ENCODE measurements around the gene SPTBN5.

Gene SPTBN5

DNA sequence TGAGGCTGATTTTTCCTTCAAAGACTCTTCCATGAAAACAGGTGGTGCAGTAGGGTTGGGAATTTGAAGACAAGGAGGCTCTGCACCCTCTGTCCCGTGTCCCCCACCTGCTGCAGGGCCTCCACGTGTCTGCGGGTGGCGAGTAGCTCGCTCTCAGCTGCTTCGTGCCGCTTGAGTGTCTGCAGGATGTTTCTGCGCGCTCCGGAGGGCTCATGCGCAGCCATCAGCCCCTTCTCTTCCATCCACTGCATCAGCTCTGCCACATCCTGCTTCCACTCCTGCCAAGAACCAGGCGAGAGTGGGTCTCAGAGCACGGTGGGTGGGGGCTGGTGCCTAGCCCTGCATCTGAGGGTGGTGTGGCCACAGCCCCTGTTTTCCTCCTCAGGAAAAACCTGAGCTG lies 17.8 kb downstream of the SPTBN5 start:
- Histone ChIP-seq H3K9ac (ENCODE audit: insufficient read length) (no peak overlapping the region), H3K27ac (no peak overlapping the region), H3K4me3 (no peak overlapping the region), H3K36me3 (ENCODE audit: insufficient read depth, low read length) (no peaks in the 10 kb centered on the region), H3K9me3 (ENCODE audit: low read depth, low read length) (no peaks in the 10 kb centered on the region)
- DNase-seq (ENCODE audit: low read depth, low spot score): no peak
- TF ChIP-seq POLR2AphosphoS5 (IDR thresholded peaks at IDR 0.05; ENCODE audit: borderline replicate concordance, low read depth, low read length) (no peak), FOXP2 (optimal IDR thresholded peaks at IDR 0.05; ENCODE audit: control extremely low read depth, extremely low read length, insufficient read depth) (no peak), EZH2 (IDR thresholded peaks at IDR 0.05) (no peak)

DNA sequence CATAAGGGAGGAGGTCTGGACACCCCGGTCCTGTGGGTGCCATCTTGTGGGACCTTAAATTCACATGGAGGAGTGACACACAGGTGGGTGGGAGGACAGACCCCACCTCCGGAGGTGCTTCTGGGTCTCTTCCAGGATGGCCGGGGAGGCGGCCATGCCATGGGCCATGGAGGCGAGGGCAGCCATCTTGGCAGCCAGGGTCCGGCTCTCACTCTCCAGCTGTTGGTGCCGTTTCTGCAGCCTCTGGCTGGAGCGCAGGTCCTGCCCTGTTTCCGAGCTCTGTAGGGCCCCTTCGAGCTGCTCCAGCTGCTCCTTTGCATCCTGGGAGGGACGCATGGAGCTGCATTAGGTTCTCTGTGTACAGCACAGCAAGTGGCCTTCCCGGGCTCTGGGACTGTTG lies 19.1 kb downstream of the SPTBN5 start:
- Histone ChIP-seq H3K27ac (no peak overlapping the region), H3K36me3 (ENCODE audit: insufficient read depth, low read length) (no peaks in the 10 kb centered on the region), H3K4me3 (no peak overlapping the region), H3K9ac (ENCODE audit: insufficient read length) (no peak overlapping the region), H3K9me3 (ENCODE audit: low read depth, low read length) (no peaks in the 10 kb centered on the region)
- TF ChIP-seq EZH2 (IDR thresholded peaks at IDR 0.05) (no peak), POLR2AphosphoS5 (IDR thresholded peaks at IDR 0.05; ENCODE audit: borderline replicate concordance, low read depth, low read length) (no peak), FOXP2 (optimal IDR thresholded peaks at IDR 0.05; ENCODE audit: control extremely low read depth, extremely low read length, insufficient read depth) (no peak)
- DNase-seq (ENCODE audit: low read depth, low spot score): no peak

DNA sequence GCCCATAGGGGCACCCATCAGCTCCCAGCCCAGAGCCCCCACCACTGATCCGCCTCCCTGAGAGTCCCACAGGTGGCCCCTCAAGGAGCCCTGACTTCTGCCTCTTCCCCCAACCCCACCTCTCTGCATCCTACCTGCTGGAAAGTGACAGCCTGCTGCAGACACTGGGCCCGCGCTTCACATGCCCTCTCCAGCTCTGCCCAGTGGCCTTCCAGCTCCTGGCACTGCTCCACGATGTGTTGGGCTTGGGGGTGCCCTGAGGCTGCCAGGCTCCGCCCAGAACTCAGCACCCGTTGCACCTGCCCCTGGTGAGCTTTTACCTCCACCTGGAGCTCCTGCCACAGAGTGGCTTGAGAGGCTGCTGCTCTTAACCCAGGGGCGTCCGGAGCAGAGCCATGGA lies 20.1 kb downstream of the SPTBN5 start:
- TF ChIP-seq EZH2 (IDR thresholded peaks at IDR 0.05) (no peak), POLR2AphosphoS5 (IDR thresholded peaks at IDR 0.05; ENCODE audit: borderline replicate concordance, low read depth, low read length) (no peak), FOXP2 (optimal IDR thresholded peaks at IDR 0.05; ENCODE audit: control extremely low read depth, extremely low read length, insufficient read depth) (no peak)
- H3K9ac ChIP-seq (ENCODE audit: insufficient read length): no peak overlapping the region
- no peak for DNase-seq (ENCODE audit: low read depth, low spot score)

GRCh38 chr15:41872166-41872747 lies 21.6 kb downstream of the SPTBN5 start:
- H3K9ac ChIP-seq (ENCODE audit: insufficient read length): no peak overlapping the region
- no peak overlapping the region for H3K27ac ChIP-seq
- no peak overlapping the region for H3K4me3 ChIP-seq
- DNase-seq (ENCODE audit: low read depth, low spot score): no peak
- no peak for TF ChIP-seq FOXP2 (optimal IDR thresholded peaks at IDR 0.05; ENCODE audit: control extremely low read depth, extremely low read length, insufficient read depth)
- no peak for TF ChIP-seq POLR2AphosphoS5 (IDR thresholded peaks at IDR 0.05; ENCODE audit: borderline replicate concordance, low read depth, low read length)
- TF ChIP-seq EZH2 (IDR thresholded peaks at IDR 0.05): no peak
- no peaks in the 10 kb centered on the region for H3K36me3 ChIP-seq (ENCODE audit: insufficient read depth, low read length)
- H3K9me3 ChIP-seq (ENCODE audit: low read depth, low read length): no peaks in the 10 kb centered on the region

More for the DNA sequence above, 20.1 kb downstream of the SPTBN5 start:
- H3K4me3 ChIP-seq: no peak overlapping the region
- H3K27ac ChIP-seq: no peak overlapping the region
- H3K36me3 ChIP-seq (ENCODE audit: insufficient read depth, low read length): no peaks in the 10 kb centered on the region
- no peaks in the 10 kb centered on the region for H3K9me3 ChIP-seq (ENCODE audit: low read depth, low read length)

DNA sequence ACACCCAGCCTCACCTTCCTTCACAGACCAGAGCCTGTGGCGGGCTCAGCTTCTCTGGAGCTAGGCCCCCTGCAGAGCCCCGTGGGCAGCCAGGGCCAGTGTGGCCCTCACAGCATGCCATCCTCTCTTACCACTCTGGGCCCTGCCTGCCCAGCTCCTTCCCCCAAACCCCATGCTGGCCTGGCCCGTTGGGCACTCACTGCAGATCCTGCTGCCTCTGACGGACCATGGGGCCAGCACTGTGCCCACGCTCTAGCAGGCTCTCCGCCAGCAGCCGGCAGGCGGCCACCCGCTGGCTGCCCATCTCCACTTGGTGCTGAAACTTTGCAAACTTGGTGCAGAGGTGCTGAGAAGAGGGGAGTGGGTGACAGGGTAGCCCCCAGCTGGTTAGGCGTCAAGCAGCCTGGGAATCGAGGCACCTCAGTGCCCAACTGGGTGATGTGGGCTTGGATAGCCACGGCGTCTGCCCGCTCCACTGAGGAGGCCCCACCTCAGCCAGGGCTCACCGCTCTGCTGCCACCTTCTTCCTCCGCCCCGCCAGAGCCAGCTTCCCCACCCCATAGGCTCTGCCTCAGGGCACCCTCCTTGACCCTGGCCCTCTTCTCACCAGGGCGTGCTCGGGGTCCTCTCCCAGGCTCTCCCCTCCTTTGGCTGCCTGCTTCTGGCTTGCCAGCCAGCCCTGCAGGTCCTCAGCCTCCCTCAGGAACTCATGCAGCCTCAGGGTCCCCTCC lies 22.5 kb downstream of the SPTBN5 start:
- DNase-seq (ENCODE audit: low read depth, low spot score): no peak
- no peak overlapping the region for H3K4me3 ChIP-seq
- no peak overlapping the region for H3K27ac ChIP-seq
- TF ChIP-seq FOXP2 (optimal IDR thresholded peaks at IDR 0.05; ENCODE audit: control extremely low read depth, extremely low read length, insufficient read depth): no peak
- TF ChIP-seq POLR2AphosphoS5 (IDR thresholded peaks at IDR 0.05; ENCODE audit: borderline replicate concordance, low read depth, low read length): no peak
- H3K9me3 ChIP-seq (ENCODE audit: low read depth, low read length): no peaks in the 10 kb centered on the region
- no peak overlapping the region for H3K9ac ChIP-seq (ENCODE audit: insufficient read length)
- H3K36me3 ChIP-seq (ENCODE audit: insufficient read depth, low read length): no peaks in the 10 kb centered on the region

GRCh38 chr15:41870689-41871081 lies 23.2 kb downstream of the SPTBN5 start:
- no peak overlapping the region for H3K4me3 ChIP-seq
- no peak overlapping the region for H3K27ac ChIP-seq
- TF ChIP-seq POLR2AphosphoS5 (IDR thresholded peaks at IDR 0.05; ENCODE audit: borderline replicate concordance, low read depth, low read length) (no peak), FOXP2 (optimal IDR thresholded peaks at IDR 0.05; ENCODE audit: control extremely low read depth, extremely low read length, insufficient read depth) (no peak), EZH2 (IDR thresholded peaks at IDR 0.05) (no peak)
- no peak overlapping the region for H3K9ac ChIP-seq (ENCODE audit: insufficient read length)
- H3K9me3 ChIP-seq (ENCODE audit: low read depth, low read length): no peaks in the 10 kb centered on the region
- no peaks in the 10 kb centered on the region for H3K36me3 ChIP-seq (ENCODE audit: insufficient read depth, low read length)
- no peak for DNase-seq (ENCODE audit: low read depth, low spot score)

DNA sequence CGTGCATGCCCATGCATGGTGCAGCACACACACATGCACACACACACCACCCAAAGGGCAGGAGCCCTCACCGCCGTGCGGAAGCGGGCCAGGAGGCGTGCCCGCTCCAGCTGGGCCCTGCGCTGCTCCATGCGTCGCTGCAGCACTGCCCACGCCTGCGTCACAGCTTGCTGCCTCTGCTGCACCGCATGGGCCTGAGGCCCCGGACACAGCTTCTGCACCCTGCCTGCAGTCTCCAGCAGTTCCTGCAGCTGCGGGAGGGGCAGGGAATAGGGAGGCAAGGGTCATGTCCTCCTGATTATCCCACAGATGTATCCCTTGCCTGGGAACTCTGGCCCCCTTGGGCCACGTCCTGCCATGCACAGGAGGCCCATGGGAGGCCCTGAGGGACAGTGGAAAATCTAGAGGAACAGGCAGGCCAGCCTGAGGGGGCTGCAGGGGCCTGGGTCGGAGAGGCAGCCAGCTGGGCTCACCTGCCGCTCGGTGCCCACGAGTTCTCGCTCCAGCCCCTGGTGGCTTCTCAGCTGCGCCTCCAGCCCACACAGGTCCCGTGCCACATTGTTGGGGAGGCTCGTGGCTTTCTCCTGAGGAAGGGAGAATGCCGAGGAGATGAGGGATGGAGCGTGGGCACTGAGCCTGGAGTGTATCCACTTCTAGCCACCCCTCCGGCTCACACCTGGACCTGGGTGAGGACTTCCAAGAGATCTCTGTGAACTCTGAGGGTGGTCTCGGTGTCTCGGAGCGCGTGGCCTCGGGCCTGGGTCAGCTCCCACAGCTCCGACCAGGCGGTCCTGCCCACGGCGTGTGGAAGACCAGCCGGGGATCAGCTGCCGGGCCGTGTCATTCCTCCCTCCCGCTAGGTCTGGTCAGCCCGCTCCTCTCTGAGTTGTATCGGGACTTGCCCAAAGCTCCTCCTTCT lies 23.8 kb downstream of the SPTBN5 start:
- Histone ChIP-seq H3K4me3 (no peak overlapping the region), H3K36me3 (ENCODE audit: insufficient read depth, low read length) (no peaks in the 10 kb centered on the region), H3K9me3 (ENCODE audit: low read depth, low read length) (no peaks in the 10 kb centered on the region), H3K9ac (ENCODE audit: insufficient read length) (no peak overlapping the region), H3K27ac (no peak overlapping the region)
- DNase-seq (ENCODE audit: low read depth, low spot score): no peak
- TF ChIP-seq POLR2AphosphoS5 (IDR thresholded peaks at IDR 0.05; ENCODE audit: borderline replicate concordance, low read depth, low read length) (no peak), EZH2 (IDR thresholded peaks at IDR 0.05) (no peak), FOXP2 (optimal IDR thresholded peaks at IDR 0.05; ENCODE audit: control extremely low read depth, extremely low read length, insufficient read depth) (no peak)

- Histone ChIP-seq H3K9ac (ENCODE audit: insufficient read length) (no peak overlapping the region), H3K36me3 (ENCODE audit: insufficient read depth, low read length) (no peaks in the 10 kb centered on the region), H3K27ac (no peak overlapping the region), H3K4me3 (no peak overlapping the region), H3K9me3 (ENCODE audit: low read depth, low read length) (no peaks in the 10 kb centered on the region)
- no peak for DNase-seq (ENCODE audit: low read depth, low spot score)
- TF ChIP-seq POLR2AphosphoS5 (IDR thresholded peaks at IDR 0.05; ENCODE audit: borderline replicate concordance, low read depth, low read length): no peak
- no peak for TF ChIP-seq EZH2 (IDR thresholded peaks at IDR 0.05)
- no peak for TF ChIP-seq FOXP2 (optimal IDR thresholded peaks at IDR 0.05; ENCODE audit: control extremely low read depth, extremely low read length, insufficient read depth)
Measured at GRCh38 chr15:41868321-41868720, 25.5 kb downstream of the SPTBN5 start.
